Thoracic aorta (tissue), 2 donors: ENCODE measurements around the gene CCPG1. TPM values are rescaled to one million over a fixed set of nuclear protein-coding genes. Genes with fewer than 3 reads are reported as not detected.

Experiments
- ATAC-seq: fragments of 150-250 bp; one replicate; pipeline ENCODE4 v1.8.0; 2017; ENCODE audit warnings: low read depth; ENCODE audit not compliant: insufficient number of reproducible peaks, low FRiP score
- DNase-seq: peaks from one replicate; pipeline ENCODE4 v3.0.0-alpha.2; 2020; ENCODE audit warnings: low spot score
- H3K27ac ChIP-seq, 2 donors: fragments of 200-600 bp; sonication (generic); 1 replicate in 1 of 2; 2 replicates in 1 of 2; pipeline ENCODE4 v1.5.1; 2016; ENCODE audit warnings: mild to moderate bottlenecking in 2 of 2, moderate library complexity in 2 of 2
- H3K27me3 ChIP-seq: fragments of 200-600 bp; sonication (generic); replicated peaks from 2 replicates; pipeline ENCODE4 v1.6.0; 2016; ENCODE audit warnings: mild to moderate bottlenecking; ENCODE audit not compliant: insufficient read depth
- H3K36me3 ChIP-seq: fragments of 200-600 bp; sonication (generic); one replicate; pipeline ENCODE4 v1.5.1; 2016
- H3K4me1 ChIP-seq, 2 donors: fragments of 200-600 bp; sonication (generic); 1 replicate in 1 of 2; 2 replicates in 1 of 2; pipeline versions ENCODE4 v1.5.1 to v1.6.0; 2016; ENCODE audit warnings: low read depth in 2 of 2, mild to moderate bottlenecking in 1 of 2; ENCODE audit not compliant: control insufficient read depth in 1 of 2
- H3K4me3 ChIP-seq: fragments of 200-600 bp; sonication (generic); 2 replicates; pipeline ENCODE4 v1.5.1; 2016; ENCODE audit warnings: mild to moderate bottlenecking
- H3K9me3 ChIP-seq: fragments of 200-600 bp; sonication (generic); 2 replicates; pipeline ENCODE4 v1.5.1; 2016
- total RNA-seq, 2 donors: library from RNA; depleted of rRNA; stranded (reverse); fragments of >200 nt; gene quantifications; one replicate each; pipeline versions ENCODE4 v1.1.0 to v1.2.3, GENCODE V29; 2016
- TF ChIP-seq, protein P1 (sequence below): fragments of 200-600 bp; sonication (generic); IDR thresholded peaks from one replicate; pipeline ENCODE4 v1.5.1; 2019; ENCODE audit warnings: antibody characterized with exemption

Gene CCPG1
- total RNA-seq, 2 donors from 2014 or later, result 116 to 122 TPM

DNA sequence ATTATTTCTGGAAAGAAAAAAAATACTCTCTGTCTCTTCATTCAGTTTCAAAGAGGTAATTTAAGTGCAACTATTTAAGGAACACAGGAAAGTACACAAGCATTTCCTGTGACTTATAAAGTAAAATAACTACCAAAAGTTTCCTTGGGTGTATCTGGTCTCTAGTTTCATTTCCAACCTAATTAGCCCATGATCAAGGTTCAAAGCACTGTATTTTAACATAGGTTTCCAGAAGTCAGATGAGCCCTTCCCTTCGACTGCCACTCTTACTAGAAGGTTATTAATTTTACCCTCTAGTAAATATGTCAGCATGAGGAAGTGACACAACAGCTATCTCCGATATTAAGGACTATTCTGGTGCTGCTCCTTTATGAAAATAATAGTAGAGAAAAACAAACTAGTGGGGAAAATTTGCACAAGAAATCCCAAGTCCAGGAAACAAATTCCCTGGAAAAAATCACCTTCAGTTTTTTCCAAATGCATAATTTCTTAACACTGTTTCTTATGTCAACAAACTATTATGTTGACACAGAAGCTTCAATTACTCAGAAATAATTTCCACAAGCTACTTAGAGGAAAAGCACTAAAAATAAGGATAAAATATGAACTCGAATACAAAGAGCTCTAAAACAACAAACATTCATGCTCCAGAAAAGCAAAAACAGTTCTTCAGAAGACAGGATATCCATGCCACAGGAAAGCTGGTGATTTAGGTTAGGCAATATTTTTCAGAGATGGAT lies 35.3 kb downstream of the CCPG1 start:
- TF ChIP-seq, protein P1, sequence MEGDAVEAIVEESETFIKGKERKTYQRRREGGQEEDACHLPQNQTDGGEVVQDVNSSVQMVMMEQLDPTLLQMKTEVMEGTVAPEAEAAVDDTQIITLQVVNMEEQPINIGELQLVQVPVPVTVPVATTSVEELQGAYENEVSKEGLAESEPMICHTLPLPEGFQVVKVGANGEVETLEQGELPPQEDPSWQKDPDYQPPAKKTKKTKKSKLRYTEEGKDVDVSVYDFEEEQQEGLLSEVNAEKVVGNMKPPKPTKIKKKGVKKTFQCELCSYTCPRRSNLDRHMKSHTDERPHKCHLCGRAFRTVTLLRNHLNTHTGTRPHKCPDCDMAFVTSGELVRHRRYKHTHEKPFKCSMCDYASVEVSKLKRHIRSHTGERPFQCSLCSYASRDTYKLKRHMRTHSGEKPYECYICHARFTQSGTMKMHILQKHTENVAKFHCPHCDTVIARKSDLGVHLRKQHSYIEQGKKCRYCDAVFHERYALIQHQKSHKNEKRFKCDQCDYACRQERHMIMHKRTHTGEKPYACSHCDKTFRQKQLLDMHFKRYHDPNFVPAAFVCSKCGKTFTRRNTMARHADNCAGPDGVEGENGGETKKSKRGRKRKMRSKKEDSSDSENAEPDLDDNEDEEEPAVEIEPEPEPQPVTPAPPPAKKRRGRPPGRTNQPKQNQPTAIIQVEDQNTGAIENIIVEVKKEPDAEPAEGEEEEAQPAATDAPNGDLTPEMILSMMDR, result no peak
- ATAC-seq (no peak), DNase-seq (no peak)
- no peak overlapping the region for H3K4me3 ChIP-seq
- H3K36me3 ChIP-seq, result peaks cover 21% of the 10 kb centered on the region
- no peaks in the 10 kb centered on the region for H3K27me3 ChIP-seq
- peak overlapping the region; percentile 49 to 57 for H3K27ac ChIP-seq
- H3K9me3 ChIP-seq, result no peaks in the 10 kb centered on the region
- H3K4me1 ChIP-seq, result peaks cover 10 to 13% of the 10 kb centered on the region in 2 donors

DNA sequence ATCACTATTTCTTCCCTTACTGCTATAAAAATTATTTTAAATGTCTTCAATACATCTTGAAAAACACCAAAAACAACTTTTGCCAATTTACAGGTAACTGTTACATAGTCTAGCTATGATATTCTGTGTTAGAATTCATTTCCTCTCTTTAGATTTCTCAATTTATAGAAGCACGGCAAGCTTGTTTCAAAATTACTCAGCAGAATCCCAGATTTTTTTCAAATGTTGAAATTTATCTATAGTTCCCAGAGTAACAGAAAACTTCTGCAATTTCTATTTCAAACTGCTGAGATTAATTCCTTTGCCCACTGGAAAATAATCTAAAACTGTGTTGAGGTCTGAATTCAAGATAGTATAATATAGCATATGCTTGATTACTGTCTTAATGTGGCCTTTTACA lies 41.2 kb downstream of the CCPG1 start:
- TF ChIP-seq, protein P1, result no peak
- peaks cover 24% of the 10 kb centered on the region for H3K36me3 ChIP-seq

DNA sequence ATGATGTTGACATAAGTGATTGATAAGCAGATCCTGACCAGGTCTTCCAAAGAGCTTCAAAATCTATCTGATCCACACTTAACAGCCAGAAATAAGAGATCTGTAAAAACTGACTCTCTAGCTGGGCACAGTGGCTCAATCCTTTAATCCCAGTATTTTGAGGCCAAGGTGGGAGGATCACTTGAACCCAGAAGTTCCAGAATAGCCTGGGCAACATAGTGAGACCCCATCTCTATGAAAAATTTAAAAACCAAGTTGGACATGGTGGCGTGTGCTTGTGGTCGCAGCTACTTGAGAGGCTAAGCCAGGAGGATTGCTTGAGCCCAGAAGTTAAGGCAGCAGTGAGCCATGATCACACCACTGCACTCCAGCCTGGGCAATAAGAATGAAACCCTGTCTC lies 45.5 kb downstream of the CCPG1 start:
- Histone ChIP-seq H3K4me3 (no peak overlapping the region), H3K9me3 (no peaks in the 10 kb centered on the region), H3K4me1 (peaks cover 0 to 16% of the 10 kb centered on the region in 2 donors), H3K27me3 (no peaks in the 10 kb centered on the region), H3K36me3 (peaks cover 9% of the 10 kb centered on the region), H3K27ac (no peak overlapping the region)
- TF ChIP-seq, protein P1, result no peak
- ATAC-seq (no peak), DNase-seq (no peak)

More for the DNA sequence above, 41.2 kb downstream of the CCPG1 start:
- Histone ChIP-seq H3K4me3 (no peak overlapping the region), H3K4me1 (no peaks in the 10 kb centered on the region), H3K9me3 (no peaks in the 10 kb centered on the region), H3K27ac (no peak overlapping the region), H3K27me3 (no peaks in the 10 kb centered on the region)
- ATAC-seq (no peak), DNase-seq (no peak)

DNA sequence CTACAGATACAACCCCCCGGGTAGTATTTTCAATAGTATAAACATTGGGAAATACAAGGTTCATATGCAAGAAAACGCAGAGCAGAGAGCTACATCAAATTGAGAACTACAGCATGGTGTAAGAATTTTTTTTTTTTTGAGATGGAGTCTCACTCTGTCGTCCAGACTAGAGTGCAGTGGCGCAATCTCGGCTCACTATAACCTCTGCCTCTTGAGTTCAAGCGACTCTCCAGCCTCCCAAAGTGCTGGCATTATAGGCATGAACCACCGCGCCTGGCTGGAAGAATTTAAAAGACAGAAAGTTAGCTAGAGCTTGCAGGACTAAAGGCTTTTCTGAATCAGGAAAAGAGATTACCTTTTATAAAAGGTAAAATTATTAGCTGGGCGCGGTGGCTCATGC lies 47.1 kb downstream of the CCPG1 start:
- peaks cover 9% of the 10 kb centered on the region for H3K36me3 ChIP-seq
- peaks cover 0 to 16% of the 10 kb centered on the region in 2 donors for H3K4me1 ChIP-seq
- TF ChIP-seq, protein P1, result no peak
- H3K27me3 ChIP-seq, result no peaks in the 10 kb centered on the region
- no peaks in the 10 kb centered on the region for H3K9me3 ChIP-seq
- no peak overlapping the region for H3K4me3 ChIP-seq
- ATAC-seq (no peak), DNase-seq (no peak)
- peak overlapping the region in 1 of 2 donors; percentile 48 for H3K27ac ChIP-seq

DNA sequence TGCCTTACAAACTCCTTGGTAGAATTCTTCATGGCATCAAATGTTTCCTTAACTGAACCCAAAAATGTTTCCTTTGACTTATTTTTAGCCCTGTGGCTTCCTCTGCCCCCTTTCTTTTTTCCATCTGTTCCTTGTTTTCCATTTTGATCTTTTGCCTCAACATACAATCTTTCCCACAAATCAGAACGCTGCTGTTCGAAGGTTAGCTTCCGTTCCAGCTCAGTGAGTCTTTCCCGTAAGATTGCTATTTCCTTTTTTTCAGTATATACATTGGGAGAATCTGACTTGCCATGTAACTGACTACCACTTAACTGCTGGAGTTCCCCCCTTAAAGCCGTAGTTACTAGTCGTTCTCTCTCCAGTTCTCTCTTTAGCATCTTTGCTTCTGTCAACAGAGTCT lies 47.9 kb downstream of the CCPG1 start:
- ATAC-seq (no peak), DNase-seq (no peak)
- TF ChIP-seq, protein P1, result no peak
- no peak overlapping the region for H3K4me3 ChIP-seq
- peaks cover 9% of the 10 kb centered on the region for H3K36me3 ChIP-seq
- no peaks in the 10 kb centered on the region for H3K9me3 ChIP-seq
- no peaks in the 10 kb centered on the region for H3K27me3 ChIP-seq
- H3K27ac ChIP-seq, result peak overlapping the region; percentile 48 to 57
- peaks cover 0 to 16% of the 10 kb centered on the region in 2 donors for H3K4me1 ChIP-seq
